Testis (tissue), 3 donors: ENCODE data around the gene SYNE1. TPM values are rescaled to one million over a fixed set of nuclear protein-coding genes. Genes with fewer than 3 reads are reported as not detected.

ENCODE experiments used
- DNase-seq: peaks from one replicate; pipeline ENCODE4 v3.0.0-alpha.2; 2019
- H3K27ac ChIP-seq, 2 donors: fragments of 200-600 bp; sonication (generic); one replicate each; pipeline ENCODE4 v1.5.1; 2019
- H3K27me3 ChIP-seq: fragments of 200-600 bp; sonication (generic); one replicate; pipeline ENCODE4 v1.5.1; 2019
- H3K36me3 ChIP-seq: fragments of 200-600 bp; sonication (generic); one replicate; pipeline ENCODE4 v1.5.1; 2017; ENCODE audit warnings: low read depth; ENCODE audit errors: missing control alignments
- H3K4me1 ChIP-seq: fragments of 200-600 bp; sonication (generic); one replicate; pipeline ENCODE4 v1.5.1; 2019
- H3K4me3 ChIP-seq, 2 donors: fragments of 200-600 bp; sonication (generic); one replicate each; pipeline ENCODE4 v1.5.1; 2017 to 2019
- H3K9me3 ChIP-seq: fragments of 200-600 bp; sonication (generic); one replicate; pipeline ENCODE4 v1.5.1; 2017
- POLR2A ChIP-seq: fragments of 450-650 bp; IDR thresholded peaks from one replicate; pipeline ENCODE4 v1.6.1; 2017; ENCODE audit warnings: antibody characterized with exemption, mild to moderate bottlenecking, moderate library complexity
- WGBS, 2 donors: methylation state at CpG; one replicate each; pipeline ENCODE4 v1.1.5; 2018; 5-methylcytosine and 5-hydroxymethylcytosine counted together
- intact Hi-C: fragments of 100-400 bp; cut with DNase I; formaldehyde crosslinking; loops from one replicate; pipeline ENCODE4 v1.15.1; 2023; ENCODE audit warnings: low total_unique reads
- polyA plus RNA-seq: library from polyadenylated mRNA; stranded (reverse); fragments of 350-450 nt; fragmentation: Illumina TruSeq; extraction: RNeasy Lipid Tissue Mini Kit (QIAGEN cat#74804); gene quantifications from one replicate; pipeline ENCODE4 v1.2.3, GENCODE V29; 2014; ENCODE audit warnings: low read depth, low replicate concordance; ENCODE audit not compliant: insufficient read depth
- total RNA-seq, 2 donors: library from RNA; depleted of rRNA; stranded (reverse); fragments of >200 nt; gene quantifications; one replicate each; pipeline ENCODE4 v1.2.3, GENCODE V29; 2016
- TF ChIP-seq, protein P1 (sequence below), 3 experiments: fragments of 450-650 bp in 2 of 3; fragments of 200-600 bp in 1 of 3; sonication (generic) in 1 of 3; IDR thresholded peaks; one replicate each; pipeline ENCODE4 v1.5.1; 2016 to 2019; ENCODE audit warnings: antibody characterized with exemption in 3 of 3, mild to moderate bottlenecking in 2 of 3, moderate library complexity in 1 of 3

SYNE1 gene
- total and polyA plus RNA-seq, 3 donors from 2014 or later: 57.2 to 255 (median 228) TPM

DNA sequence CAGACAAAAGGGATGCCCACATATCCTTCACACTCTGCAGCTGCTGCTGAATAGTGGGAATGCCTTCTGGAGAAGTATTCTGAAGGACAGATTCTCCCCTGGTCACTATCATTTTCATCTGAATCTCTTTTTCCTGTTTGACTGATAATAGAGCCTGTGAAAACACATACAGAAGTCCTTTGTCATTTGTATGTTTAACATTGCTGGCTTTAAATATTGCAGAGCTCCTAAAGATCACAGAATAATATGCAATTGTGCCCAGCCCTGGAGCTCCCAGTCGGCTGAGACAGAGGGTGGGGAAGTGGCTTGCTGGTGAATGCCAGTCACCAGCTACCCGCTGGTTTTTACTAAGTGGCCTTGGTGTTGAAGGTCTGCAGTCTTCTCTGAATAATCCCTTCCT, 272.3 kb downstream of the SYNE1 start:
- no peak overlapping the region for H3K4me3 ChIP-seq
- no peak for TF ChIP-seq POLR2A
- TF ChIP-seq, protein P1, sequence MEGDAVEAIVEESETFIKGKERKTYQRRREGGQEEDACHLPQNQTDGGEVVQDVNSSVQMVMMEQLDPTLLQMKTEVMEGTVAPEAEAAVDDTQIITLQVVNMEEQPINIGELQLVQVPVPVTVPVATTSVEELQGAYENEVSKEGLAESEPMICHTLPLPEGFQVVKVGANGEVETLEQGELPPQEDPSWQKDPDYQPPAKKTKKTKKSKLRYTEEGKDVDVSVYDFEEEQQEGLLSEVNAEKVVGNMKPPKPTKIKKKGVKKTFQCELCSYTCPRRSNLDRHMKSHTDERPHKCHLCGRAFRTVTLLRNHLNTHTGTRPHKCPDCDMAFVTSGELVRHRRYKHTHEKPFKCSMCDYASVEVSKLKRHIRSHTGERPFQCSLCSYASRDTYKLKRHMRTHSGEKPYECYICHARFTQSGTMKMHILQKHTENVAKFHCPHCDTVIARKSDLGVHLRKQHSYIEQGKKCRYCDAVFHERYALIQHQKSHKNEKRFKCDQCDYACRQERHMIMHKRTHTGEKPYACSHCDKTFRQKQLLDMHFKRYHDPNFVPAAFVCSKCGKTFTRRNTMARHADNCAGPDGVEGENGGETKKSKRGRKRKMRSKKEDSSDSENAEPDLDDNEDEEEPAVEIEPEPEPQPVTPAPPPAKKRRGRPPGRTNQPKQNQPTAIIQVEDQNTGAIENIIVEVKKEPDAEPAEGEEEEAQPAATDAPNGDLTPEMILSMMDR (IDR thresholded peaks at IDR 0.05): no peak
- H3K27me3 ChIP-seq: no peaks in the 10 kb centered on the region
- intact Hi-C loops: no loop called here
- H3K27ac ChIP-seq: no peak overlapping the region
- DNase-seq: no peak
- H3K9me3 ChIP-seq: no peaks in the 10 kb centered on the region
- peaks cover 12% of the 10 kb centered on the region for H3K4me1 ChIP-seq
- no peaks in the 10 kb centered on the region for H3K36me3 ChIP-seq
- 64 to 69% methylated on average over 2 of the region's 2 CpGs for WGBS, 2 donors

- no peaks in the 10 kb centered on the region for H3K4me1 ChIP-seq
- intact Hi-C loops: no loop called here
- 87 to 93% methylated on average over 6 of the region's 6 CpGs for WGBS, 2 donors
Measured at GRCh38 chr6:152360034-152360433, 277.1 kb downstream of the SYNE1 start.

GRCh38 chr6:152356662-152357061, 280.5 kb downstream of the SYNE1 start:
- TF ChIP-seq, protein P1 (IDR thresholded peaks at IDR 0.05): no peak
- no peak for TF ChIP-seq POLR2A
- intact Hi-C loops: no loop called here
- H3K27me3 ChIP-seq: no peaks in the 10 kb centered on the region
- H3K9me3 ChIP-seq: no peaks in the 10 kb centered on the region
- no peaks in the 10 kb centered on the region for H3K36me3 ChIP-seq
- DNase-seq: no peak
- no peaks in the 10 kb centered on the region for H3K4me1 ChIP-seq
- no peak overlapping the region for H3K4me3 ChIP-seq
- WGBS, 2 donors: 27 to 43% methylated on average over 2 of the region's 2 CpGs
- no peak overlapping the region for H3K27ac ChIP-seq

More at GRCh38 chr6:152360034-152360433, 277.1 kb downstream of the SYNE1 start:
- DNase-seq: no peak
- no peaks in the 10 kb centered on the region for H3K36me3 ChIP-seq
- TF ChIP-seq POLR2A: no peak
- TF ChIP-seq, protein P1 (IDR thresholded peaks at IDR 0.05): no peak
- no peak overlapping the region for H3K27ac ChIP-seq
- no peak overlapping the region for H3K4me3 ChIP-seq
- no peaks in the 10 kb centered on the region for H3K27me3 ChIP-seq
- no peaks in the 10 kb centered on the region for H3K9me3 ChIP-seq

DNA sequence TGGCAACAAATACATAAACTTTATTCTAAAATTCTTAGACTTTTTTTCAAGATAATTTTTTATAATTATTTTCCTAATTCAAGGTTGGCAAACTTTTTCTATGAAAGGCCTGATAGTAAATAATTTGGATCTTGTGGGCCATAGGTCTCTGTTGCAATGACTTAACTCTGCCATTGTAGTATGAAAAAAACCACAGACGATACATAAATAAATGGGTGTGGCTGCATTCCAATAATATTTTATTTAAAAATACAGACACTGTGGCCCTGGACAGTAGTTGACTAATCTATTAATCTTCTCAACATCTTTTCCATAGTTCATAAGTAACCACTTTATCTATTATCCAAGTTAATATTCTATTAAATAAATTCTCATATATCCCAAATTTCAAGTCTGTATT, 281.1 kb downstream of the SYNE1 start:
- H3K9me3 ChIP-seq: no peaks in the 10 kb centered on the region
- 78 to 82% methylated on average over 1 of the region's 1 CpG for WGBS, 2 donors
- TF ChIP-seq POLR2A: no peak
- TF ChIP-seq, protein P1 (IDR thresholded peaks at IDR 0.05): no peak
- H3K27ac ChIP-seq: no peak overlapping the region
- intact Hi-C loops: no loop called here
- no peak for DNase-seq
- H3K36me3 ChIP-seq: no peaks in the 10 kb centered on the region
- H3K4me1 ChIP-seq: no peaks in the 10 kb centered on the region
- no peaks in the 10 kb centered on the region for H3K27me3 ChIP-seq
- H3K4me3 ChIP-seq: no peak overlapping the region

GRCh38 chr6:152355166-152355565, 282.0 kb downstream of the SYNE1 start:
- DNase-seq: no peak
- no peaks in the 10 kb centered on the region for H3K27me3 ChIP-seq
- no peaks in the 10 kb centered on the region for H3K4me1 ChIP-seq
- H3K9me3 ChIP-seq: no peaks in the 10 kb centered on the region
- no peaks in the 10 kb centered on the region for H3K36me3 ChIP-seq
- no peak overlapping the region for H3K27ac ChIP-seq
- H3K4me3 ChIP-seq: no peak overlapping the region
- TF ChIP-seq, protein P1 (IDR thresholded peaks at IDR 0.05): no peak
- intact Hi-C loops: no loop called here
